Small intestine (tissue), 4 donors: ENCODE measurements around the gene RFX5. TPM values are rescaled to one million over a fixed set of nuclear protein-coding genes. Genes with fewer than 3 reads are reported as not detected.

Experiments
- polyA plus RNA-seq, 4 donors: library from polyadenylated mRNA; stranded (reverse) in 3 of 4; unstranded in 1 of 4; fragments of 200-250 nt in 3 of 4; fragments of 120-200 nt in 1 of 4; gene quantifications; one replicate each; pipeline versions ENCODE4 v1.2.1 to v1.2.3, GENCODE V29; 2013
- donor health status: healthy with polysubstance abuse.
- donor health status: Bipolar disorder and iron deficiency.
- donor health status: healthy.

Gene RFX5
- polyA plus RNA-seq, 4 donors: 12.4 to 36.8 (median 25.8) TPM

Other genes starting within 250 kb of the RFX5 start
- 100 to 1,000 TPM in 1 of 4 donors, 10 to 100 TPM in 2, 1 to 10 TPM in 1; 8.7 to 140 (median 46.9) TPM for gene SEMA6C, start 200.6 kb downstream of the RFX5 start, polyA plus RNA-seq
- 10 to 100 TPM in 1 of 4 donors, 1 to 10 TPM in 3; 1.6 to 16.2 (median 4.8) TPM for gene TNFAIP8L2, start 190.6 kb downstream of the RFX5 start, polyA plus RNA-seq
- 1 to 10 TPM; 3.2 to 9.9 (median 6.2) TPM for gene LYSMD1, start 181.3 kb downstream of the RFX5 start, polyA plus RNA-seq
- gene SCNM1, start 181.1 kb downstream of the RFX5 start, polyA plus RNA-seq: 10 to 100 TPM; 35.4 to 69.6 (median 47.4) TPM
- gene TMOD4, start 171.3 kb downstream of the RFX5 start, polyA plus RNA-seq: 1 to 10 TPM in 1 of 4 donors, under 1 TPM in 2, not detected in 1; 0.19 to 1.9 (median 0.38) TPM
- 10 to 100 TPM; 27.3 to 40.1 (median 32.0) TPM for gene VPS72, start 157.1 kb downstream of the RFX5 start, polyA plus RNA-seq
- 10 to 100 TPM; 18.8 to 31.7 (median 31.4) TPM for gene PIP5K1A, start 148.7 kb downstream of the RFX5 start, polyA plus RNA-seq
- gene PSMD4, start 92.5 kb downstream of the RFX5 start, polyA plus RNA-seq: 100 to 1,000 TPM; 112 to 182 (median 153) TPM
- gene ZNF687, start 65.0 kb downstream of the RFX5 start, polyA plus RNA-seq: 10 to 100 TPM; 12.2 to 24.0 (median 12.9) TPM
- gene PI4KB, start 19.8 kb downstream of the RFX5 start, polyA plus RNA-seq: 10 to 100 TPM; 30.3 to 52.5 (median 33.8) TPM
- gene SELENBP1, start 25.5 kb upstream of the RFX5 start, polyA plus RNA-seq: 100 to 1,000 TPM in 2 of 4 donors, 10 to 100 TPM in 2; 83.7 to 302 (median 132) TPM
- 100 to 1,000 TPM; 230 to 434 (median 365) TPM for gene PSMB4, start 52.3 kb upstream of the RFX5 start, polyA plus RNA-seq
- 10 to 100 TPM; 11.1 to 77.1 (median 16.0) TPM for gene POGZ, start 112.2 kb upstream of the RFX5 start, polyA plus RNA-seq
- 100 to 1,000 TPM in 3 of 4 donors, 10 to 100 TPM in 1; 33.5 to 286 (median 211) TPM for gene CGN, start 164.1 kb upstream of the RFX5 start, polyA plus RNA-seq
- gene TUFT1, start 193.1 kb upstream of the RFX5 start, polyA plus RNA-seq: 10 to 100 TPM in 2 of 4 donors, 1 to 10 TPM in 2; 8.5 to 31.7 (median 11.5) TPM